Nephron progenitor cell (in vitro differentiated cells): ENCODE measurements around the gene FUT8.
A peak's percentile ranks its signal among the peaks of the same experiment; 100 is the strongest.
"Not testable (repeated sequence)": the region's sequence is repeated elsewhere in the genome, so short reads cannot be mapped to it uniquely, and the experiment has no call there.

Experiments used
- DNase-seq: peaks from one replicate; pipeline ENCODE4 v3.0.0; 2021
- H3K27ac Mint-ChIP-seq: 2 replicates; pipeline ENCODE4 v1.8.0; 2021; ENCODE audit warnings: mild to moderate bottlenecking, moderate library complexity, mixed read lengths
- H3K27me3 Mint-ChIP-seq: 2 replicates; pipeline ENCODE4 v1.8.0; 2021; ENCODE audit warnings: mild to moderate bottlenecking, low read depth, mixed read lengths; ENCODE audit not compliant: poor library complexity
- H3K36me3 Mint-ChIP-seq: 2 replicates; pipeline ENCODE4 v1.8.0; 2021; ENCODE audit warnings: low read depth, mixed read lengths
- H3K4me1 Mint-ChIP-seq: 2 replicates; pipeline ENCODE4 v1.8.0; 2021; ENCODE audit warnings: mixed read lengths
- H3K4me3 Mint-ChIP-seq: 2 replicates; pipeline ENCODE4 v1.8.0; 2021; ENCODE audit warnings: mild to moderate bottlenecking, moderate library complexity, mixed read lengths
- H3K9me3 Mint-ChIP-seq: 2 replicates; pipeline ENCODE4 v1.8.0; 2021; ENCODE audit warnings: mild to moderate bottlenecking, moderate library complexity, mixed read lengths
- TF ChIP-seq, protein P1 (sequence below): fragments of 200-600 bp; sonication (generic); IDR thresholded peaks from 2 replicates; pipeline ENCODE4 v1.5.0; 2021; ENCODE audit warnings: antibody characterized with exemption

The FUT8 gene

GRCh38 chr14:65465584-65465983 is 53.1 kb downstream of the FUT8 start:
- Mint-ChIP-seq H3K36me3 (peaks cover 9% of the 10 kb centered on the region), H3K4me1 (peaks cover 20% of the 10 kb centered on the region), H3K27ac (peak overlapping the region; percentile 4), H3K9me3 (no peaks in the 10 kb centered on the region), H3K27me3 (peaks cover 6% of the 10 kb centered on the region), H3K4me3 (no peak overlapping the region)
- no peak for DNase-seq
- TF ChIP-seq, protein P1, sequence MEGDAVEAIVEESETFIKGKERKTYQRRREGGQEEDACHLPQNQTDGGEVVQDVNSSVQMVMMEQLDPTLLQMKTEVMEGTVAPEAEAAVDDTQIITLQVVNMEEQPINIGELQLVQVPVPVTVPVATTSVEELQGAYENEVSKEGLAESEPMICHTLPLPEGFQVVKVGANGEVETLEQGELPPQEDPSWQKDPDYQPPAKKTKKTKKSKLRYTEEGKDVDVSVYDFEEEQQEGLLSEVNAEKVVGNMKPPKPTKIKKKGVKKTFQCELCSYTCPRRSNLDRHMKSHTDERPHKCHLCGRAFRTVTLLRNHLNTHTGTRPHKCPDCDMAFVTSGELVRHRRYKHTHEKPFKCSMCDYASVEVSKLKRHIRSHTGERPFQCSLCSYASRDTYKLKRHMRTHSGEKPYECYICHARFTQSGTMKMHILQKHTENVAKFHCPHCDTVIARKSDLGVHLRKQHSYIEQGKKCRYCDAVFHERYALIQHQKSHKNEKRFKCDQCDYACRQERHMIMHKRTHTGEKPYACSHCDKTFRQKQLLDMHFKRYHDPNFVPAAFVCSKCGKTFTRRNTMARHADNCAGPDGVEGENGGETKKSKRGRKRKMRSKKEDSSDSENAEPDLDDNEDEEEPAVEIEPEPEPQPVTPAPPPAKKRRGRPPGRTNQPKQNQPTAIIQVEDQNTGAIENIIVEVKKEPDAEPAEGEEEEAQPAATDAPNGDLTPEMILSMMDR = no peak

GRCh38 chr14:65467926-65468325 is 55.4 kb downstream of the FUT8 start:
- not testable (repeated sequence) for H3K4me3 Mint-ChIP-seq, H3K9me3 Mint-ChIP-seq, H3K36me3 Mint-ChIP-seq, DNase-seq, H3K27me3 Mint-ChIP-seq
- peak overlapping the region; percentile 74 for H3K27ac Mint-ChIP-seq
- H3K4me1 Mint-ChIP-seq = peaks cover 32% of the 10 kb centered on the region

DNA sequence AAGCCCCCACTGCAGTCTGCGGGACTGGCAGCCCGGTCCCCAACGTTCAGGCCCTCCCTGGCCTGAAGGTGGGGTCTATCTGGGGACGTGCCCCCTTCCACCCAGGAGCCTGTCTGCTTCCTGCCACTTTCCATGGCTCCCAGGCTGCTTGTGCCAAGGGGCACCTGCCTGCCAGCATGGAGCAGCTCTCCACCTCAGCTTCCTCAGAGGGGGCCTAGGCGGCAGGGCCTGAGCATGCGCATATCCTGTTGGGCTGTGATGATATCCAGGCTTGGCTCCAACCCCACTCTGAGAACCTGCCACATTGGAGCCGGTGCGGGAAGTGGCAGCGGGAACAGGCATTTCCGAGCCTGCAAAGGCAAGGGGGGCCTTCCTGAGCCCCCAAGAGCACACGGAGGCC is 57.4 kb downstream of the FUT8 start:
- no peaks in the 10 kb centered on the region for H3K9me3 Mint-ChIP-seq

GRCh38 chr14:65470404-65470880 is 57.9 kb downstream of the FUT8 start:
- peaks cover 6% of the 10 kb centered on the region for H3K27me3 Mint-ChIP-seq
- peaks cover 36% of the 10 kb centered on the region for H3K4me1 Mint-ChIP-seq
- no peak overlapping the region for H3K27ac Mint-ChIP-seq
- no peaks in the 10 kb centered on the region for H3K9me3 Mint-ChIP-seq
- TF ChIP-seq, protein P1 = no peak
- H3K4me3 Mint-ChIP-seq = no peak overlapping the region
- H3K36me3 Mint-ChIP-seq = peaks cover 6% of the 10 kb centered on the region
- peak; percentile 25 for DNase-seq

More for the DNA sequence above, 57.4 kb downstream of the FUT8 start:
- H3K36me3 Mint-ChIP-seq = peaks cover 6% of the 10 kb centered on the region
- H3K27me3 Mint-ChIP-seq = peaks cover 6% of the 10 kb centered on the region
- H3K27ac Mint-ChIP-seq = peak overlapping the region; percentile 39
- peaks cover 36% of the 10 kb centered on the region for H3K4me1 Mint-ChIP-seq
- no peak overlapping the region for H3K4me3 Mint-ChIP-seq
- no peak for DNase-seq
- TF ChIP-seq, protein P1 = no peak

DNA sequence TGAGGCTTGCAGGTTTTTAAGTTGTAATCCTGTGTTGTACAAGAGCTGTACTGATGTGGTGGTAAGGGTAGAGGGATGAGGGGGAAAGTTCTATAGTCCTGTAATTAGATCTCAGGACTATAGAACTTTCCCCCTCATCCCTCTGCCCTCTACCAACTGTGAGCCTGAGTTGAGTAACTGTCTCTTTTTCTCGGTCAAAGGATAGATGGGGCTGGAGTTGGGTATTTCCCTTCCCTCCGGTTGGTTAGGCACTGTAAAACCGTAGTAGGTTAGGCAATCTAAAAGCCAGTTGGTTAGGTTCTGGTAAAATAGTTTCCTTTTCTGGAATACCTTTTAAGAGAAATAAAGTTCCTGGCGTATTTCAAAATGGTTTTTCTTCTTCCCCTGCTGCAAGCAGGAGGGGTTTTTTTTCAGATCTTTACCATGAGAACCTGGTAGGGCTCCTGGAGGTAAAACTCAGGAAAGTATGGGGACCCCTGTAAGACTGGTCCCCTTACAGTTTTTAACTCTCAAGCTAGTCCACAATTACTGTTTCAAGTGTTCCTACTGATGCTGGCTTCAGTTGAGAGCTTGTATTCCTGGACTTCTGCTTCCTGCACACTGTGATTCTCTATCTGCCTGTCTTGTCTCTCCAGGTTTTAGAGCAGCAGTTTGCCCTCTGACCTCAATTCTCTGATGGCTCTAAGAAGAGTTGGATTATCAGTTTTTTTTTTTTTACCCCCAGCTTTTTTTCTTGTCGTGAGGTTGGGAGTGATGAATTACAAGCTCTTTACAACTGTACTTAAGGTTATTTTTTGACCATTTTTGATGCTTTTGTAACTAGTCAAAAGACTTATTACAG is 58.7 kb downstream of the FUT8 start:
- peaks cover 6% of the 10 kb centered on the region for H3K36me3 Mint-ChIP-seq
- H3K4me3 Mint-ChIP-seq = no peak overlapping the region
- H3K4me1 Mint-ChIP-seq = peaks cover 38% of the 10 kb centered on the region
- no peaks in the 10 kb centered on the region for H3K9me3 Mint-ChIP-seq
- DNase-seq = no peak
- H3K27me3 Mint-ChIP-seq = peaks cover 6% of the 10 kb centered on the region
- TF ChIP-seq, protein P1 = no peak
- H3K27ac Mint-ChIP-seq = peak overlapping the region; percentile 91

- H3K4me3 Mint-ChIP-seq = peak overlapping the region; percentile 18
- peaks cover 6% of the 10 kb centered on the region for H3K36me3 Mint-ChIP-seq
- TF ChIP-seq, protein P1 = no peak
- H3K4me1 Mint-ChIP-seq = peaks cover 41% of the 10 kb centered on the region
- H3K27me3 Mint-ChIP-seq = peaks cover 6% of the 10 kb centered on the region
- H3K9me3 Mint-ChIP-seq = no peaks in the 10 kb centered on the region
- DNase-seq = peak; percentile 25
- peak overlapping the region; percentile 91 for H3K27ac Mint-ChIP-seq
These were observed 59.7 kb downstream of the FUT8 start for GRCh38 chr14:65472189-65472588.
